ENCODE data around the gene TFDP2. TPM values are rescaled to one million over a fixed set of nuclear protein-coding genes. Genes with fewer than 3 reads are reported as not detected.

Gene TFDP2
- total RNA-seq, 1 donor from 2014 or later, result 22.0 TPM

- no peak overlapping the region for H3K4me3 Mint-ChIP-seq
- peaks cover 5% of the 10 kb centered on the region for H3K4me1 Mint-ChIP-seq
- no peak for DNase-seq
- H3K9me3 Mint-ChIP-seq, result no peaks in the 10 kb centered on the region
- H3K27me3 Mint-ChIP-seq, result no peaks in the 10 kb centered on the region
- no peak overlapping the region for H3K27ac Mint-ChIP-seq
- no peaks in the 10 kb centered on the region for H3K36me3 Mint-ChIP-seq (ENCODE audit: low read depth)
- intact Hi-C loops (cut with micrococcal nuclease), result no loop called here
Measured at GRCh38 chr3:142033292-142033691, 116.1 kb downstream of the TFDP2 start.

GRCh38 chr3:142031575-142031974 is 117.8 kb downstream of the TFDP2 start:
- H3K36me3 Mint-ChIP-seq (ENCODE audit: low read depth), result no peaks in the 10 kb centered on the region
- H3K9me3 Mint-ChIP-seq, result no peaks in the 10 kb centered on the region
- no peak for DNase-seq
- intact Hi-C loops (cut with micrococcal nuclease), result no loop called here
- no peaks in the 10 kb centered on the region for H3K27me3 Mint-ChIP-seq
- H3K4me1 Mint-ChIP-seq, result peaks cover 12% of the 10 kb centered on the region
- no peak overlapping the region for H3K4me3 Mint-ChIP-seq
- no peak overlapping the region for H3K27ac Mint-ChIP-seq

GRCh38 chr3:142029791-142030190 is 119.6 kb downstream of the TFDP2 start:
- Mint-ChIP-seq H3K36me3 (ENCODE audit: low read depth) (no peaks in the 10 kb centered on the region), H3K27me3 (no peaks in the 10 kb centered on the region), H3K4me3 (no peak overlapping the region), H3K27ac (no peak overlapping the region), H3K4me1 (peaks cover 13% of the 10 kb centered on the region), H3K9me3 (no peaks in the 10 kb centered on the region)
- DNase-seq, result no peak
- intact Hi-C loops (cut with micrococcal nuclease), result loop anchor here (5.0 to 10.0 kb wide), 3 partner anchors 118 to 415 kb away; partner anchors contain the start of genes TFDP2 and XRN1

- Mint-ChIP-seq H3K27ac (no peak overlapping the region), H3K4me1 (peaks cover 13% of the 10 kb centered on the region), H3K9me3 (no peaks in the 10 kb centered on the region), H3K36me3 (ENCODE audit: low read depth) (no peaks in the 10 kb centered on the region), H3K4me3 (no peak overlapping the region), H3K27me3 (no peaks in the 10 kb centered on the region)
- intact Hi-C loops (cut with micrococcal nuclease), result loop anchor here (5.0 to 10.0 kb wide), 3 partner anchors 118 to 416 kb away; partner anchors contain the start of genes TFDP2 and XRN1
- no peak for DNase-seq
Measured at GRCh38 chr3:142029052-142029642, 120.2 kb downstream of the TFDP2 start.

GRCh38 chr3:142028243-142028777 is 121.0 kb downstream of the TFDP2 start:
- Mint-ChIP-seq H3K4me3 (peak overlapping the region; percentile 87), H3K4me1 (peaks cover 13% of the 10 kb centered on the region), H3K27me3 (no peaks in the 10 kb centered on the region), H3K27ac (peak overlapping the region; percentile 59), H3K36me3 (ENCODE audit: low read depth) (peaks cover 3% of the 10 kb centered on the region), H3K9me3 (no peaks in the 10 kb centered on the region)
- intact Hi-C loops (cut with micrococcal nuclease), result loop anchor here (5.0 to 10.0 kb wide), 3 partner anchors 119 to 416 kb away; partner anchors contain the start of genes TFDP2 and XRN1
- peak; percentile 84 for DNase-seq

- peak; percentile 65 for DNase-seq
- H3K27ac Mint-ChIP-seq, result peak overlapping the region; percentile 10
- H3K4me1 Mint-ChIP-seq, result peaks cover 13% of the 10 kb centered on the region
- H3K4me3 Mint-ChIP-seq, result peak overlapping the region; percentile 77
- intact Hi-C loops (cut with micrococcal nuclease), result loop anchor here (5.0 to 10.0 kb wide), 3 partner anchors 120 to 417 kb away; partner anchors contain the start of genes TFDP2 and XRN1
- H3K9me3 Mint-ChIP-seq, result no peaks in the 10 kb centered on the region
- peaks cover 3% of the 10 kb centered on the region for H3K36me3 Mint-ChIP-seq (ENCODE audit: low read depth)
- H3K27me3 Mint-ChIP-seq, result no peaks in the 10 kb centered on the region
Measured at GRCh38 chr3:142027735-142028134, 121.6 kb downstream of the TFDP2 start.

GRCh38 chr3:142027300-142027699 is 122.0 kb downstream of the TFDP2 start:
- H3K27ac Mint-ChIP-seq, result no peak overlapping the region

GRCh38 chr3:142026333-142026732 is 123.0 kb downstream of the TFDP2 start:
- intact Hi-C loops (cut with micrococcal nuclease), result loop anchor here (5.0 to 10.0 kb wide), 3 partner anchors 121 to 418 kb away; partner anchors contain the start of genes TFDP2 and XRN1
- Mint-ChIP-seq H3K4me1 (peaks cover 21% of the 10 kb centered on the region), H3K9me3 (no peaks in the 10 kb centered on the region), H3K27ac (no peak overlapping the region), H3K36me3 (ENCODE audit: low read depth) (peaks cover 3% of the 10 kb centered on the region), H3K4me3 (no peak overlapping the region), H3K27me3 (no peaks in the 10 kb centered on the region)
- DNase-seq, result no peak

More at GRCh38 chr3:142027300-142027699, 122.0 kb downstream of the TFDP2 start:
- H3K9me3 Mint-ChIP-seq, result no peaks in the 10 kb centered on the region
- peak overlapping the region; percentile 77 for H3K4me3 Mint-ChIP-seq
- no peaks in the 10 kb centered on the region for H3K27me3 Mint-ChIP-seq
- DNase-seq, result no peak
- intact Hi-C loops (cut with micrococcal nuclease), result loop anchor here (5.0 to 10.0 kb wide), 3 partner anchors 120 to 418 kb away; partner anchors contain the start of genes TFDP2 and XRN1
- H3K4me1 Mint-ChIP-seq, result peaks cover 17% of the 10 kb centered on the region
- H3K36me3 Mint-ChIP-seq (ENCODE audit: low read depth), result peaks cover 3% of the 10 kb centered on the region

GRCh38 chr3:142022381-142022780 is 127.0 kb downstream of the TFDP2 start:
- Mint-ChIP-seq H3K36me3 (ENCODE audit: low read depth) (peaks cover 3% of the 10 kb centered on the region), H3K4me3 (no peak overlapping the region), H3K27me3 (no peaks in the 10 kb centered on the region), H3K9me3 (no peaks in the 10 kb centered on the region), H3K27ac (no peak overlapping the region), H3K4me1 (peaks cover 23% of the 10 kb centered on the region)
- intact Hi-C loops (cut with micrococcal nuclease), result loop anchor here (5.0 to 10.0 kb wide), 2 partner anchors 260 to 422 kb away; partner anchors contain the start of gene XRN1
- DNase-seq, result peak; percentile 69

- Mint-ChIP-seq H3K27me3 (no peaks in the 10 kb centered on the region), H3K27ac (no peak overlapping the region), H3K9me3 (no peaks in the 10 kb centered on the region), H3K4me1 (peaks cover 19% of the 10 kb centered on the region), H3K4me3 (no peak overlapping the region), H3K36me3 (ENCODE audit: low read depth) (peaks cover 3% of the 10 kb centered on the region)
- intact Hi-C loops (cut with micrococcal nuclease), result loop anchor here (5.0 to 10.0 kb wide), 2 partner anchors 261 to 424 kb away; partner anchors contain the start of gene XRN1
- DNase-seq, result no peak
Measured at GRCh38 chr3:142021127-142021526, 128.2 kb downstream of the TFDP2 start.

GRCh38 chr3:142019794-142020320 is 129.5 kb downstream of the TFDP2 start:
- peaks cover 19% of the 10 kb centered on the region for H3K4me1 Mint-ChIP-seq

GRCh38 chr3:142013993-142014392 is 135.4 kb downstream of the TFDP2 start:
- H3K27me3 Mint-ChIP-seq, result no peaks in the 10 kb centered on the region
- no peaks in the 10 kb centered on the region for H3K9me3 Mint-ChIP-seq
- DNase-seq, result no peak
- H3K4me3 Mint-ChIP-seq, result no peak overlapping the region
- H3K4me1 Mint-ChIP-seq, result no peaks in the 10 kb centered on the region
- H3K36me3 Mint-ChIP-seq (ENCODE audit: low read depth), result no peaks in the 10 kb centered on the region
- intact Hi-C loops (cut with micrococcal nuclease), result no loop called here
- no peak overlapping the region for H3K27ac Mint-ChIP-seq

More at GRCh38 chr3:142019794-142020320, 129.5 kb downstream of the TFDP2 start:
- intact Hi-C loops (cut with micrococcal nuclease), result loop anchor here (5.0 to 10.0 kb wide), 2 partner anchors 262 to 425 kb away; partner anchors contain the start of gene XRN1
- DNase-seq, result no peak
- Mint-ChIP-seq H3K9me3 (no peaks in the 10 kb centered on the region), H3K4me3 (peak overlapping the region; percentile 20), H3K27ac (peak overlapping the region; percentile 15), H3K36me3 (ENCODE audit: low read depth) (peaks cover 3% of the 10 kb centered on the region), H3K27me3 (no peaks in the 10 kb centered on the region)

GRCh38 chr3:142013326-142013980 is 135.9 kb downstream of the TFDP2 start:
- Mint-ChIP-seq H3K36me3 (ENCODE audit: low read depth) (no peaks in the 10 kb centered on the region), H3K9me3 (no peaks in the 10 kb centered on the region), H3K4me1 (no peaks in the 10 kb centered on the region), H3K27me3 (no peaks in the 10 kb centered on the region), H3K27ac (no peak overlapping the region), H3K4me3 (no peak overlapping the region)
- DNase-seq, result no peak
- intact Hi-C loops (cut with micrococcal nuclease), result no loop called here
